Tongue (tissue), 1 donor: ENCODE data around the gene KIAA1614. TPM values are rescaled to one million over a fixed set of nuclear protein-coding genes. Genes with fewer than 3 reads are reported as not detected.

ENCODE experiments used
- total RNA-seq: library from RNA; depleted of rRNA; stranded (reverse); fragments of >200 nt; gene quantifications from one replicate; pipeline ENCODE4 v1.2.3, GENCODE V29; 2014

KIAA1614 gene
- total RNA-seq, 1 donor from 2014 or later = 10.2 TPM

Other genes starting within 250 kb of the KIAA1614 start
- gene STX6, start 110.0 kb downstream of the KIAA1614 start, total RNA-seq = 32.8 TPM
- 8.4 TPM for gene MR1, start 121.1 kb downstream of the KIAA1614 start, total RNA-seq
- 15.6 TPM for gene IER5, start 175.8 kb downstream of the KIAA1614 start, total RNA-seq